HG02759 (cell line): ENCODE results near the gene DDX11.
"Not testable (repeated sequence)": the region's sequence is repeated elsewhere in the genome, so short reads cannot be mapped to it uniquely, and the experiment has no call there.

Experiments used
- ATAC-seq: cut with Tn5 transposase; IDR thresholded peaks from one replicate; pipeline ENCODE4 v1.9.1; 2021; ENCODE audit warnings: mild to moderate bottlenecking, moderate library complexity; ENCODE audit not compliant: unreplicated experiment

Gene DDX11

DNA sequence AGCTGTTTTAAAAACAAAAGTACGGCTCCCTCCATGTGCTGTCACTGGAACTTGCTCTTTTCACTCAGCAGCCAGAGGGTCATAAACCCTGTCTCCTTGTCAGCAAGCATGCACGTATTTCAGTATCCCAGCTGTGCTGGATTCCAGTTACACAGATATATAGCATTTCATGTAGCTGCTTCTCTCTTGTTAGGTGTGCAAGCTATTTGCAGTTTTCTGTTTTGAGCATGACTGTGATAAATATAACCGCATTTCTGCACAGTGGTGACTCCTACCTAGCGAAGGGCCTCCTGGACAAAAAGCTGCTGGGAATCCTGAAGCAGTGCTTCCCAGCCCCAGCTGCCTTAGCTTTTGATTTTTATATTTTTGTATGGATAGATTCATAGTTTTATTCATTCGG, 24.7 kb downstream of the DDX11 start:
- not testable (repeated sequence) for ATAC-seq

DNA sequence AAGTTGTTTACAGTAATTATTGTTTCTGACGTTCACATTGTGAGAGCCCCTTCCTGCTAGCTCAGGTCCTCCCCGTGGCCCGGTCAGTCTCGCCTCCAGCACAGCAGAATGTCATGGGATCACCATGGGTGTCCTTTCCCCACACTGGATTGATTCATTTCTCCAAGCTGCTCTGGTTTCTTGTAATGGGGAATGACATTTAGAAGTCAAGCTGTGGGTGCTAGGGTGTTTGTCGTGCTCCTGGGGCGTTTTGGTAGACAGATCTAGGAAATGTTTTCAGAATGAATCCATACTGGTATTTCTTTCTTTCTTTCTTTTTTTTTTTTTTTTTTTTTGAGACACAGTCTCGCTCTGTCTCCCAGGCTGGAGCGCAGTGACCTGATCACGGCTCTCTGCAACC, 25.1 kb downstream of the DDX11 start:
- ATAC-seq = not testable (repeated sequence)

DNA sequence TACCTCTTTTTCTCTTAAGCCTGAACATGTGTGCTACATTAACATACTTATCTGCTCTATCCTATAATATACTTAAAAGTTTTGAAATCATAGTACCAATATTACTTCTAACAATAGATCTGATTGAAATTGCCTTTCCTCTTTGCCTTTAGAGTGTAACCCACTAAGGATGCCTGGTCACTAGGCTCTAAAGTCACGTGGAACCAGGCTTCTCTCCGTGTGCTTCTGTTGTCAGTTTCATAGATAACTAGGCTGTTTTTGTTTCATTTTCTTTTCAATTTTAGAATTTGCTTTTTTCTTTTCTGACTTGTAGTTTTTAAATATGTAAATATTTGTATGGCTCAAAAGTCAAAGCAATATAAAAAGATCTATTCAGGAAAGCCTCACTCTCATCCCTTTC, 25.8 kb downstream of the DDX11 start:
- not testable (repeated sequence) for ATAC-seq

DNA sequence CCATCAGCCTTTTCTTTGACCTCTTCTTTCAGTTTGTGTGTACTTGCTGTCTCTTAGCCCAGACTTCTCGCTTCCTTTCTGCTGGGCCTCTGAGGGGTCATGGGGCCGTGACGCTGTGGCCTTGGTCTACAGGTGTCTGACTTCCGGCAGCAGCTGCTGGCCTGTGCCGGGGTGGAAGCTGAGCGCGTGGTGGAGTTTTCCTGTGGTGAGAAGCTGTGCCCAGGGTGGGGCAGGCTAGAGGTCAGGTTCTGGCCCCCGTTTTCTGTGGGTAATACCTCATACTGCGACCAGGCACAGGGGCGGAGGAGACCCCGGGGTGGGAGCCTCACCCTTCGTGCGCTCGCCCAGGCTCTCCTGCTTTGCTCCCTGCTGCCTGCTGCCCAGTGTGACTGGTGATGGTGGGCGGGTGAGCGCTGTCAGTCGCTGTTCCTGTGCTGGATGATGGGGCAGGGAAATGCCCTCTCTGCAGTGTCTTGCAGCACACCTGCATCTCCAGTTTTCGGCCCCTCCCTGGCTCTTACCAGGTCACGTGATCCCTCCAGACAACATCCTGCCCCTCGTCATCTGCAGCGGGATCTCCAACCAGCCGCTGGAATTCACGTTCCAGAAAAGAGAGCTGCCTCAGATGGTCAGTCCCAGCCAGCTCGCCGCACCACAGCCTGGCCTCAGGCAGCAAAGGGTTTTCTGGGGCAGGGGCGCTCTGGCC, 27.0 kb downstream of the DDX11 start:
- peak; percentile 80 for ATAC-seq

DNA sequence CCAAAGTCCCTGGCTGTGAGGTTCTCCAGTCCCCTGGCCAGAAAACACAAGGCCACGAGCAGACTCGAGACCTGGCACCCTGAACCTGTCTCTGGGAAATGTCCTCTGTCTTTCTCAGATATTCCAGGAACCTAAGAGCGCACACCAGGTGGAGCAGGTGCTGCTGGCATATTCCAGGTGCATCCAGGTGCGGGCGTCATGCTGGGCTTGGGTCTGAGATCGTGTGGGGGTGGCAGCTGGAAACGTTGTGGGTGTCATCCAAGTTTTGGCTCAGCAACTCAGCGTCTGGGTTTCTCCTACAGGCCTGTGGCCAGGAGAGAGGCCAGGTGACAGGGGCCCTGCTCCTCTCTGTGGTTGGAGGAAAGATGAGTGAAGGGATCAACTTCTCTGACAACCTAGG, 28.5 kb downstream of the DDX11 start:
- ATAC-seq = not testable (repeated sequence)

DNA sequence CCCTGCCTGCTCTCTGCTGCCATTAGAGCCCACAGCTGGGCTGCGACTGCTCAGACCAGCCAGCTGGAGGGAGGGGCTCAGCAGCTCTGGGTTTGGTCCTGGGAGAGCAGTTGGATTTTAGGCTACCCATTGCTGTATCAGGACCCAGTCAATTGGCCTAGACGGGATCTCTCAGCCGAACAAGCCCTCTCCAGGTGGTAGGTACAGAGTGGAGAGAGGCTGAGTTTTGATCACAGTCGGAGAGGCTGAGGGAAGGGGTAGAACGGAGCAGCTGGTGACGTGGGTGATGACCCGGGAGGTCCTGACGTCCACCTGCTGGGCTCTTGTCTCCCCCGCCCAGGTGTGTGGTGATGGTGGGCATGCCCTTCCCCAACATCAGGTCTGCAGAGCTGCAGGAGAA, 28.9 kb downstream of the DDX11 start:
- not testable (repeated sequence) for ATAC-seq

DNA sequence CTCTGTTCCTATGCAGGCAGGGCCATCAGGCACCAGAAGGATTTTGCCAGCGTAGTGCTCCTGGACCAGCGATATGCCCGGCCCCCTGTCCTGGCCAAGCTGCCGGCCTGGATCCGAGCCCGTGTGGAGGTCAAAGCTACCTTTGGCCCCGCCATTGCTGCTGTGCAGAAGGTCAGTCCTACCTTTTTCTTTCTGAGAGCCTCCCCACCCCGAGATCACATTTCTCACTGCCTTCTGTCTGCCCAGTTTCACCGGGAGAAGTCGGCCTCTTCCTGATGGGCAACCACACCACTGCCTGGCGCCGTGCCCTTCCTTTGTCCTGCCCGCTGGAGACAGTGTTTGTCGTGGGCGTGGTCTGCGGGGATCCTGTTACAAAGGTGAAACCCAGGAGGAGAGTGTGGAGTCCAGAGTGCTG, 29.9 kb downstream of the DDX11 start:
- ATAC-seq = not testable (repeated sequence)

DNA sequence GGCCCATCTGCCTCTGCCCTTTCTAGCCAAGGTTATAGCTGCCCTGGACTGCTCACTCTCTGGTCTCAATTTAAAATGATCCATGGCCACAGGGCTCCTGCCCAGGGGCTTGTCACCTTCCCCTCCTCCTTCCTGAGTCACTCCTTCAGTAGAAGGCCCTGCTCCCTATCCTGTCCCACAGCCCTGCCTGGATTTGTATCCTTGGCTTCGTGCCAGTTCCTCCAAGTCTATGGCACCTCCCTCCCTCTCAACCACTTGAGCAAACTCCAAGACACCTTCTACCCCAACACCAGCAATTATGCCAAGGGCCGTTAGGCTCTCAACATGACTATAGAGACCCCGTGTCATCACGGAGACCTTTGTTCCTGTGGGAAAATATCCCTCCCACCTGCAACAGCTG, 30.6 kb downstream of the DDX11 start:
- not testable (repeated sequence) for ATAC-seq

DNA sequence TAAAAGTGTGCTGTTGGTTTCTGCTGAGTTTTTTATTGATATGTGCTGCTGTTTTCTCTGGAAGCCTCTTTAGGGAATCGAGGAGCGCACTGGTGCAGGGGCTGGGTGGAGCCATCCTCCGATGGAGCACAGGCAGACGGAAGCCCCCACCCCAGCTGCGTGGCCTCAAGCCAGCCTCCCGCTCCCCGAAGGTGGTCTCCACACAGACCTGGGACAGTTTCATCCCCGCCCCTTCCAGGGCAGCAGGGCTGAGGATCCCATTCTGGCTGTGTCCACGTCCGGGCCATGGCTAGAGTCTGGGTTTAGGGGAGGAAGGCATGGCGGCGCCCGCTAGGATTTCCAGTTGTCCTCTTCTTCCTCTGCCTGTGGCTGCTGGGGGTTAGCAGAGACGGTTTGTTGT, 31.1 kb downstream of the DDX11 start:
- ATAC-seq = not testable (repeated sequence)

DNA sequence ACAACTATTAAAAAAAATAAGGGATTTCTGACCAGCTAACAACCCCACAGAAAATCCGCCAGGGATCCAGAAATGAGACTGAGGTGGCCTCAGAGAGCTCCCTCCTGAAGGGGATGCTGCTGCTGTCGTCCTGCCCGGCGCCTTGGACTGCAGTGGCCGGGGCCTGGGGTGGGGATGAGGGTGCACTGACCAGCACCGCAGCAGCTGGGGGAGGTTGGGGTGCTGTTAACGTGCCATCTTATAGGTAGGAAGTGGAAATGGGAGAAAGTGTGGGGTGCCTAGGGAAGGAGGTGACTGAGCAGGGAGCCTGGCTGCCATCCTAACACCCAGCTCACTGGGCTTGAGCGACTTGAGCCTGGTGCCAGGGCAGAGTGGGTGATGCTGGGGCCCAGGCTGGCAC, 32.0 kb downstream of the DDX11 start:
- no peak for ATAC-seq

DNA sequence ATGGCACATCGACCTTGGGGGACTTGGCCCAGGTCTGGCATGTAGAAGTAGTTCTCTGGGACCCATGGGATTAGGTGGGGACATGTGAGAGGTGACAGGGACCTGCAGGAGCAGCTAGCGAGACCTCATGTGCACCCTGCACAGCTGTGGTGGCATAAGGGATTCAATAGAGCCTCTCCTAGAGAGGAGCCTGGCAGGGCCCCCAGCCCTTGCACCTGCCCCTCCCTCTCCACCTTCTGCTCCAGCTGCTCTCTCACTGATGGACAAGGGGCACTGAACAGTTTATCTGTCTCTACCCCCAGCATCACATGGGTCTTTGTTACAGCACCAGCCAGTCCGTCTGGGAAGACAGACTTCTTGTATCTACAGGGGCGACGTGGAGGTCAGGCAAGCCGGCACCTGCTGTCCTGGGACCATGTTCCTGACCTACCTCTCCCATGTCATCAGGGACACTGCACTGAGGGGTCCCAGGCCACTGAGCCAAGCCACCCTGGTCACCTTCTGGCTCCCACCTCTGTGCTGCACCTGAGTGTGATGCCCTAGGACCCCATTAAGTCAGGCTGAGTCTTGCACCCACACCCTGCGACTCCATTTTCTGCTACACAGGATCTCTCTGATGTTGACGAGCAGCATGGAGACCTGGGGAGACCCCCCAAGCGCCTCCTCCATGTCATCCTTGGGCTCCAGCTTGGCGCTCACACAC, 32.6 kb downstream of the DDX11 start:
- ATAC-seq = no peak

DNA sequence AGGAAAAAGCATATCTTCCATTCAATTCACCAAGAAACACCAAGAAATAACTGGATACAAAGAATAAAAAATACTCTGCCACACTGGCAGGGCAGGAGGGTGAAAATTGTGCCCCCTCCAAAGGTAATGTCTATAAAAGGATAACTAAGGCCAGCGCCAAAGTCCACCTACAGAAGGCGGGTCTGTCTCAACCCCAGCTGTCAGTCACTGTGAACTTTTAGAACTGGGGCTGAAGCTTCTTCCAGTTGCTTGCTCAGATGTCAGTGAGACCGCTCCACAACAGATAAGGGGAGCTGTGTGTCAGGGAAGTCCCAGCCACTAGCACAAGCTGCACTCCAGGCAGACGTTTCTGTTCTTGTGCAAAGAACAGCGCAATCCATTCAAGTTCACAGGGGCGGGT, 36.1 kb downstream of the DDX11 start:
- not testable (repeated sequence) for ATAC-seq

DNA sequence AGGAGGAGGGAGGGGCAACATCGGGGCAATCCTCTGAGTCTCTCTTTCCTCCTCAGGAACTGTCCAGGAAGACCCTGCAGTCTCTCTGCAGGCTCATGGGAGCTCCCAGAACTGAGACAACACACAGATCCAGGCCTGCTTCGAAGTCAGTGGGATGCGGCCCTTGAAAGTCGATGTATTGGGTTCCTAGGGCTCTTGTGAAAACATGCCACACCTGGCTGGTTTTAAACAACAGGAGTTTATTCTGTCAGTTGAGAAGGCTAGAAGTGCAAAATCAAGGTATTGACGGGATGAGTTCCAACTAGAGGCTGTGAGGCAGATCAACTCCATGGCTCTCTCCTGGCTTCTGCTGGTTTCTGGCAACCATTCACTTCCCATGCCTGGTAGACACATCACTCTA, 36.6 kb downstream of the DDX11 start:
- not testable (repeated sequence) for ATAC-seq

DNA sequence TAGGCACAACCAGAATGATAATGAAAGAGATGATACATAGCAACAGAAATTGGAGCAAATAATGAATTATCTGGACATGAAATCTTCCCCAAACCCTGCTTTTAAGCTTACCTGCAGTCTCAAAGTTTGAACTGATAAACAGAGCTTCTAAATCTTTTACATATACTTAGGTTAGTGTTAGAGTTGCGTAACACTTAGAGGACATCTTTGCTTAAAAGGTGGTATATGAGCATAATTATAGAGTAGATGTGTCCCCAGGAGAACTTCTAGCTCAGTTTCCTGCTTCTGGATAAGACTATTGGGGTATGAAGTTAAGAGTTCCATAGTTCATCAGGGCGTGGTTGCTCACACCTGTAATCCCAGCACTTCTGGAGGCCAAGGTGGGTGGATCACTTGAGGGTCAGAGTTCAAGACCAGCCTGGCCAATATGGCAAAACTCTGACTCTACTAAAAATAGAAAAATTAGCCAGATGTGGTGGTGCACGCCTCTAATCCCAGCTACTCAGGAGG, 41.5 kb downstream of the DDX11 start:
- ATAC-seq = not testable (repeated sequence)

DNA sequence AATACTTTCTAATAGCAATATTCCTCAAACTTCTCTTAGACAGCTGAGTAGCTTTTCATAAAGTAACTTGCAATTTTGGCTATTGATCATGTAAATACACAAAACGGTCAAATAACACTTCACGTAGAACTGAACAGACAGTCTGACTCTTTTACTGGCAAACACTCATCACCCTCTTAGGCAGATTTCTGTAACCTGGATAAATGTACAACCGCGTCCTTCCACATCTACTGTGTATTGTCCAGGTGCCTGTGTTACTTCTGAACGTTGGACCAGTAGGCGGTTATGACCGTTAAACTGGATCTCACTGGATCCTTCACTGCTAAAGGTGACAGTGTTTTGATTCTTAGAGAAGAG, 43.2 kb downstream of the DDX11 start:
- peak; percentile 4 for ATAC-seq

DNA sequence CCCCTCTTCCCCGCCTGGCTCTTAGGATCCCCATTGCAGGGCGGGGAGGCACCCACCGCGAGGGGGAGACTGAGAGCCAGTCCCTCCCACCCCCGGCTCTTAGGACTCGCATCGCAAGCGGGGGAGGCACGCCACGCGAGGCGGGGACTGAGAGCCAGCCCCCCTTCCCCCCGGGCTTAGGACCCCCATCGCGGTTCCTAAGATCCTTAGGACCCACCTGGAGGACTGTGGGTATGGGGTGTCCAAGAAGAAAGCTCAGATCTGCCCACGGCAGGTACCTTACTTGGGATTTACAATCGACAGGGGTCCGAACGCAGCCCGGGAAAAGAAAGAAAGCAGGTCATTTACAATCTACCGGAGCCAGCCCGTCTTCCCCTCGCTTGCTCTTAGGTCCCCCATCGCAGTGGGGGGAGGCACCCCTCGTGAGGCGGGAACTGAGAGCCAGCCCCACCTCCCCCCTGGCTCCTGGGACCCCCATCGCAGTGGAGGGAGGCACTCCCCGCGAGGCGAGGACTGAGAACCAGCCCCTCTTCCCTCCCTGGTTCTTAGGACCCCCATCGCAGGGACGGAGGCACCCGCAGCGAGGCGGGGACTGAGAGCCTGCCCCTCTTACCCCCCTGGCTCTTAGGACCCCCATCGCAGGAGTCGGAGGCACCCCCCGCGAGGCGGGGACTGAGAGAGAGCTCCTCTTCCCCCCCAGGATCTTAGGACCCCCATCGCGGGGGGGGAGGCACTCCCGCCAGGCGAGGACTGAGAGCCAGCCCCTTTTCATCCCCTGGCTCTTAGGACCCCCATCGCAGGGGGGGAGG, 43.7 kb downstream of the DDX11 start:
- ATAC-seq = peak; percentile 81

DNA sequence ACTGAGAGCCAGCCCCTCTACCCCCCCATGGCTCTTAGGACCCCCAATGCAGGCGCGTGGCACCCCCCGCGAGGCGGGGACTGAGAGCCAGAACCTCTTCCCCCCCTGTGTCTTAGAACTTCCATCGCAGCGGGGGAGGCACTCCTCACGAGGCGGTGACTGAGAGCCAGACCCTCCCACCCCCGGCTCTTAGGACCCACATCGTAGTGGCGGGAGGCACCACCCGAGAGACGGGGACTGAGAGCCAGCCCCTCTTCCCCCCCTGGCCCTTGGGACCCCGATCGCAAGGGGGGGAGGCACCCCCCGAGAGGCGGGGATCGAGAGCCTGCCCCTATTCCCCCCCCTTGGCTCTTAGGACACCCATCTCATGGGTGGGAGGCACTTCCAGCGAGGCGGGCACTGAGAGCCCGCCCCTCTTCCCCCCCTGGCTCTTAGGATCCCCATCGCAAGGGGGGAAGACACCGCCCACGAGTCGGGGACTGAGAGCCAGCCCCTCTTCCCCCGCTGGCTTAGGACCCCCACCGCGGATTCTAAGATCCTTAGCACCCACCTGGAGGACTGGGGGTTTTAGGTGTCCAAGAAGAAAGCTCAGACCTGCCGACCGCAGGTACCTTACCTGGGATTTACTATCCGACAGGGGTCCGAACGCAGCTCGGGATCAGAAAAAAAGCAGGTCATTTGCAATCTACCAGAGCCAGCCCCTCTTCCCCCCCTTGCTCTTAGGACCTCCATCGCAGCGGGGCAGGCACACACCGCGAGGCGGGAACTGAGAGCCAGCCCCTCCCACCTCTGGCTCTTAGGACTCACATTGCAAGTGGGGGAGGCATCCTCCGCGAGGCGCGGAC, 44.9 kb downstream of the DDX11 start:
- ATAC-seq = peak; percentile 64

DNA sequence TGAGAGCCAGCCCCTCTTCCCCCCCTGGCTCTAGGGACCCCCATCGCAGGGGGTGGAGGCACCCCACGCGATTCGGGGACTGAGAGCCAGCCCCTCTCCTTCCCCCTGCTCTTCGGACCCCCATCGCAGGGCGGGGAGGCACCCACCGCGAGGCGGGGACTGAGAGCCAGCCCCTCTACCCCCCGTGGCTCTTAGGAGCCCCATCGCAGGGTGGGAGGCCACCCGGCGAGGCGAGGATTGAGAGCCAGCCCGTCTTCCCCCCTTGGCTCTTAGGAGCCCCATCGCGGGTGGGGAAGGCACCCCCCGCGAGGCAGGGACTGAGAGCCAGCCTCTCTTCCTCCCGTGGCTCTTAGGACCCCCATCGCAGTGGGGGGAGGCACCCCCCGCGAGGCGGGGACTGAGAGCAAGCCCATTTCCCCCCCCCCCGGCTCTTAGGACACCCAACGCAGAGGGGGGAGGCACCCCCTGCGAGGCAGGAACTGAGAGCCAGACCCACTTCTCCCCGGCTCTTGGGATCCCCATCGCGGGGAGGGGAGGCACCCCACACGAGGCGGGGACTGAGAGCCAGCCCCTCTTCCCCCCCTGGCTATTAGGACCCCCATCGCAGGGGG, 45.6 kb downstream of the DDX11 start:
- peak; percentile 3 for ATAC-seq

DNA sequence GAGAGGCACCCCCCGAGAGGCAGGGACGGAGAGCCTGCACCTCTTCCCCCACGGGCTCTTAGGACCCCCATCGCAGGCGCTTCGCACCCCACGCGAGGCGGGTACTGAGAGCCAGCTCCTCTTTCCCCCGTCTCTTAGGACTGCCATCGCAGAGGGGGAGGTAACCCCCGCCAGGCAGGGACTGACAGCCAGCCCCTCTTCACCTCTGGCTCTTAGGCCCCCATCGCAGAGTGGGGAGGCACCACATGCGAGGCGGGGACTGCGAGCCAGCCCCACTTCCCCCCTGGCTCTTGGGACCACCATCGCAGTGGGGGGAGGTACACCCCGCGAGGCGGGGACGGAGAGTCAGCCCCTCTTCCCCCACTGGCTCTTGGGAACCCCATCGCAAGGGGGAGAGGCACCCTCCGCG, 46.1 kb downstream of the DDX11 start:
- no peak for ATAC-seq

DNA sequence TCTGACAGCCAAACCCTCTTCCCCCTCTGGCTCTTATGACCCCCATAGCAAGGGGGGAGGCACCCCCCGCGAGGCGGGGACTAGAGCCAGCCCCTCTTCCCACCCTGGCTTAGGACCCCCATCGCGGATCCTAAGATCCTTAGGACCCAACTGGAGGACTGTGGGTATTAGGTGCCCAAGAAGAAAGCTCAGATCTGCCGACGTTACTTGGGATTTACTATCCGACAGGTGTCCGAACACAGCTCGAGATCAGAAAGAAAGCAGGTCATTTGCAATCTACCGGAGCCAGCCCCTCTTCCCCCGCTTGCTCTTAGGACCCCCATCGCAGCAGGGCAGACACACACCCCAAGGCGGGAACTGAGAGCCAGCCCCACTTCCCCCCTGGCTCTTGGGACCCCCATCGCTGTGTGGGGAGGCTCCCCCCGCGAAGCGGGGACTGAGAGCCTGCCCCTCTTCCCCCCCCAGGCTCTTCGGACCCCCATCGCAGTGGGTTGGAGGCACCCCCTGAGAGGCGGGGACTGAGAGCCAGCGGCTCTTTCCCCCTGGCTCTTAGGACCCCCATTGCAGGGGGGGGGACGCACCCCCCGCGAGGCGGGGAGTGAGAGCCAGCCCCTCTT, 46.8 kb downstream of the DDX11 start:
- ATAC-seq = no peak
